GM15510 (cell line): Measurements from ENCODE around the gene PRR16.

Experiments
- POLR2A ChIP-seq: IDR thresholded peaks from 3 replicates; pipeline ENCODE4 v1.6.1; 2011; ENCODE audit warnings: borderline replicate concordance; ENCODE audit not compliant: insufficient read length; ENCODE audit errors: extremely low read depth

Gene PRR16

GRCh38 chr5:120624021-120624563 is 160.0 kb downstream of the PRR16 start:
- TF ChIP-seq POLR2A = no peak

- TF ChIP-seq POLR2A = no peak
Measured at GRCh38 chr5:120628156-120628555, 164.1 kb downstream of the PRR16 start.

DNA sequence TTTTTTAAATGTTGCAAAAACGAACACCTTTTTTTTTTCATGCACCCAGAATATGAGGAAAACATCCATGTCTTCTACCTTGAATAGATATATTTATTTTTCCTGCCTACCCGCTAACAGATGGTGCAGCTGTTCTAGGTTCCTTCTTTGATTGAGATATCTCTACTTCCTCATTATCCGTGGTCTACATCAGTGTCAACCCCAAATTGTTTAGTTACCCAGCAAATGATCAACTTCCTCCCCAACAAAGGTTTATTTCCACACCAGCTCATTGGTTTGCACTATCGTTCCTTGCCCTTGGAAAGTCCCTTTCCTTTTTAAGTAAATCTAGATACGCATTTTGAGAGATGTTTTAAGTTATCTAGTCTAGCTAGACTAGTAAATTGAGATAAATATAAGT is 166.4 kb downstream of the PRR16 start:
- no peak for TF ChIP-seq POLR2A

DNA sequence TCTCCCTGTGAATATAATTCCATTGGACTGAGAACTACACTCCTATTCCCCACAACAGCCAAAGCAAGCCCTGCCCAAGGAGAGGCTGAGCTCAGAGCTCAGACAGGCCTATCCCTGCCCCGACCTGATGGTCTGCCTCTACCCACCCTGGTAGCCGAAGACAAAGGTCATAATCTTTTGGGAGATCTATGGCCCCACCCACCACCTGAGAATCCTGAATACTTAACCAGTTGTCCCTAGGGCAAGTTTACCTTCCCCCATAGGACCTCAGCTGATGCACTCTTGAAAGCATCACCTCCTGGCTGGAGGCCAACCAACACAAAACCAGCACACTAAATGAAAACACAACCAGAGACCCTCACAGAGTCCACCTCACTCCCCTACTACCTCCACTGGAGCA is 167.5 kb downstream of the PRR16 start:
- TF ChIP-seq POLR2A = no peak

GRCh38 chr5:120632430-120632829 is 168.3 kb downstream of the PRR16 start:
- TF ChIP-seq POLR2A = no peak

DNA sequence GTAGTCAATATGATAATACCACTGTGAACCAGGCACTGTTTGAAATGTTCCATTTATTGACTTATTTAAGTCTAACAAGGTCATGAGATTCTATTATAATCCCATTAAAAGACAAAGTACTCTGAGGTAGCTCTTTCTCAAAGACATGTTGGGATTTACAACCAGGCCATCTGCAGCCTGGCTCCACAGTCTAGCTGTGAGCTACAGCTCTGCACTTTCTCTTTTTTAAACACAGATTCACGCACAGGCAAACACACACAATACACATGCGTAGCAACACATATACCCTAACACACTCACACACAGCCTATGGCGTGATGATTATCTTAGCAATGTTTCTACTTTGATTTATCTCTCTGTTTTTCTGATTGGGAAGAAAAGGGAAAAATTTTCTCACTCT is 174.3 kb downstream of the PRR16 start:
- TF ChIP-seq POLR2A = no peak

GRCh38 chr5:120640778-120641177 is 176.7 kb downstream of the PRR16 start:
- no peak for TF ChIP-seq POLR2A

GRCh38 chr5:120644516-120644915 is 180.4 kb downstream of the PRR16 start:
- TF ChIP-seq POLR2A = no peak

DNA sequence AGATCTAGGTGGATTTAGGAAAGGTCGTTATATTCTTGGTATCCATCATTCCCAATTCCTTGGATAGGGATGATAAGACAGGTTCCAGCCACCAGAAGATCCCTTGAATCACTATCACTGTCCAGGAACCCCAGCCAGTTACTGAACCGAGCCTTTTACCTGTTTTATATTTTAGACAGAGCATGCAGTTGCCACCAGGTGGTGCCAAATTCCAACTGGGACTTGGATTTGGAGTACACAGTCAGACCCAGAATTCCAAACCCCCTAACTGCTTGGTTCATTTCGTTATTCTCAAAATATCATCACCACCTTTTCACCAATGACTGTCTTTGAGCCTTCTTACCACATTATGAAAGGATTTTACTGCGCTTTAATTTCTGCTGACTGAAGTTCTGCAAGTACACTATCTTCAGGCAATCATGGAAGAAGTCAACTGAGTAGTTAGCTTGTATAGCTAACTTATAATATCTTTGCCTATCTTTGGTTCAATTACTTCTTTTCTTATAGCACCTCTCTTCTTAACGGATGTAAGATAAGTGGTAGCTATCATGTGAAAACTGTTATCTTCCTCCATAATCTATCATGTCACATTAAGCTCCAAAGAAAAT is 191.8 kb downstream of the PRR16 start:
- TF ChIP-seq POLR2A = no peak

GRCh38 chr5:120657104-120657503 is 193.0 kb downstream of the PRR16 start:
- TF ChIP-seq POLR2A = no peak

- no peak for TF ChIP-seq POLR2A
Measured at GRCh38 chr5:120677481-120677880, 213.4 kb downstream of the PRR16 start.

DNA sequence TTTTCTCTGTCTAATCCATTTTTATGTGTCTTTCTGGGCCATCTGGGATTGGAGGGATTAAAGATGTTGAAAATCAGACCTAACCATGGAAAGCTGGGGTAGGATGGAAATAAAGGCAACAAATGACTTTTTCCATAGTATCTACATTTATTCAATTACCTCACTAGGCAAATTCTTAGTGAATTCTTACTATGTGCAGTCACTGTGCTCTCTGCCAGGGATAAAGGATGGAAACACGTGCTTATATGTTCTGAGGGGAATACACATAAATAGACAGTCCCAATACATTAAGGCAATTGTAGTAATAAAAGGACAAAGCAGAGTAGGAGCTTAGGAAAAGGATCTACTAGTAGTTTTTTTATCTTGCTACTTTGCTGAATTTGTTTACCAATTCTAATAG is 214.2 kb downstream of the PRR16 start:
- no peak for TF ChIP-seq POLR2A

DNA sequence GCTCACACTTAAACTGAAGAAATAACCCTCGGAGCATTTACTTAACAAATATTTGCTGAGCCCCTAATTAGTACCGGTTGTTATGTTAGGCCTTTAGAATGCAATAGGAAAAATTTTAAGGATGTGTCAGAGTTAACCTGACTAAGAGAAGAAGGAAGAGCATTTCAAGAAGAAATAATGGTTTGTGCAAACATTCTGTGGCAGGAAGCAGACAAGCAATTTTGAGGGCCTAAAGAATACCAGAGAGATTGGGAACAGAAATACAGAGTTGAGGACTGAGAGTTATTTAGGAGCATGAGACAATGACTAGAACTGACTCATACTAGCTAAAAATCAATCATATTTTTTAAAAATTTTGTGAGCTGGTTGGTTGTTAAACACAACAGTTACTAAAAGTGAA is 218.8 kb downstream of the PRR16 start:
- no peak for TF ChIP-seq POLR2A

DNA sequence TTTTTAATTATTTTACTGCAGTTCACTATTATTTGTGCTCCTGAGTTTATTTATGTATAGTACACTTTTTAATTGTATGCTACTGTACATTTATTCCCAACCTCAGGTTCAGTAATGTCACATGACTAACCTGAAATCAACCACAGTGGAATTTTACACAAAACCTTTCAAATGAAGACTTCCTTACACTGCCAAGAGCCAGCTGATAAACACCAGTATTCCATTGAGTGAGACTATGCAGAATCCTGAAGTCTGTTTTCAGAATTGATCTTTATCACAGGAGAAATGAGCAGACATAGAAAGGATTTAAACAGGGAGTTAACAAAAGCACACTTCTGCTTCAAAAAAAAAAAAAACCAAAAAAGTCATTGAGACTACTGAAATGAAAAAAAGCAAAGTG is 219.5 kb downstream of the PRR16 start:
- no peak for TF ChIP-seq POLR2A

- TF ChIP-seq POLR2A = no peak
Measured at GRCh38 chr5:120684213-120684612, 220.1 kb downstream of the PRR16 start.

- no peak for TF ChIP-seq POLR2A
Measured at GRCh38 chr5:120684749-120685415, 220.8 kb downstream of the PRR16 start.

GRCh38 chr5:120690621-120691407 is 226.7 kb downstream of the PRR16 start:
- TF ChIP-seq POLR2A = no peak

GRCh38 chr5:120692325-120692724 is 228.2 kb downstream of the PRR16 start:
- no peak for TF ChIP-seq POLR2A
